Kidney glomerular epithelial cell (primary cell): Measurements from ENCODE around the gene OLA1.
A peak's percentile ranks its signal among the peaks of the same experiment; 100 is the strongest.
"Not testable (repeated sequence)": the region's sequence is repeated elsewhere in the genome, so short reads cannot be mapped to it uniquely, and the experiment has no call there.

Experiments used
- DNase-seq: peaks from one replicate; lab custom pipeline; 2025; lab: John Stamatoyannopoulos, UW

The OLA1 gene

GRCh38 chr2:174248187-174248997 lies at the start of gene OLA1:
OLA1 (minus strand) TSS chr2:174248532; CDS start chr2:174246815, 1,717 bp downstream.
- DNase-seq, result peak; percentile 89

DNA sequence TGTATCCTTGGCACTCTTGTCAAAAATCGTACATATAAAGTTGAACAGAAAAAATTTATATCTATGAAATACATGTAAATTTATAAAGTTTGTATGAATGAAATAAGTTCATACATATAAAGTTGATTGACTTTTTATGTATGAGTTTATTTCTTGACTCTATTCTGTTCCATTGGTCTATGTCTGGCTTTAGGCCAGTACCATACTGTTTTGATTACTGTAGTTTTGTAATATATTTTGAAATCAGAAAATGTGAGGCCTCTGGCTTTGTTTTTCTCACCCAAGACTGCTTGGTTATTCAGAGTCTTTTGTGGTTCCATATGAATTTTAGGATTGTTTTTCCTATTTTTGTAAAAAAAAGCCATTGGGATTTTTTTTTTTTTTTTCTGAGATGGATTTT lies 44.6 kb upstream of the OLA1 start:
- no peak for DNase-seq

DNA sequence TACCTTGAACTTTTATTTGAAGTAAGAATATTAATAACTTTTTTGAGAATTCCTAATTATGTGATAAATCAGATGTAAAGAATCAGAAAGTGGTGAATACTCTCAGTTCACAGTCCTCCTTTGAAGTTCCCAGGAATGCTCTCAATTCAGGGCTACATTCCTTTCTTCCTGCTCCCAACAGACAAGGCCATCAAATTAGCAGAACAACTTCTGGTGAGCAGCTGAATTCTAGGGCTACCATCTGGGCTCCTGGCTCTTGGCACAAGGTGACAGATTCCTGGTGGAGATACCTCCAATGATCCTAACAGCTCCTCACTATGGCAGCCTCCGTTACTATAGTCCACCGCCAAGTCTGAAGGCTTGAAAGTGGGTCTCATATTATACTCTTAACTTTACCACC lies 37.8 kb upstream of the OLA1 start:
- no peak for DNase-seq

DNA sequence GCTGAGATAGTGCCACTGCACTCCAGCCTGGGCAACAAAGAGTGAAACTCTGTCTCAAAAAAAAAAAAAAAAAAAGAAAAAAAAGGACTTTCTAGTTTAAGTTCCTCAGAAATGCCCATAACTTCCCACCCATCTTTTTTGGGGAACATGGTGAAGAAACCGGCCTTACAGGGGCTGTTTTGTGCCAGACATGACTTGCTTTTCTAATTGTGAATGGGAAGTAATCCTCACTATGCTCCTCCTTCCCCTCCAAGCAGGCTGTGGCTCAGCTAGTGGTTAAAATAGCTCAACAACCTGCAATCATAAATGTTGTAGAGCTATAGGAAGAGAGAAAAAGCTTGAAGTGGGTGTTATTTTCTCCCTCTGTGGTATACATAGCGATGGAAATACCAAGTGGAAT lies 34.1 kb upstream of the OLA1 start:
- no peak for DNase-seq

- no peak for DNase-seq
Observed at GRCh38 chr2:174281736-174282135, 33.4 kb upstream of the OLA1 start.

GRCh38 chr2:174280596-174280995 lies 32.3 kb upstream of the OLA1 start:
- DNase-seq, result no peak

DNA sequence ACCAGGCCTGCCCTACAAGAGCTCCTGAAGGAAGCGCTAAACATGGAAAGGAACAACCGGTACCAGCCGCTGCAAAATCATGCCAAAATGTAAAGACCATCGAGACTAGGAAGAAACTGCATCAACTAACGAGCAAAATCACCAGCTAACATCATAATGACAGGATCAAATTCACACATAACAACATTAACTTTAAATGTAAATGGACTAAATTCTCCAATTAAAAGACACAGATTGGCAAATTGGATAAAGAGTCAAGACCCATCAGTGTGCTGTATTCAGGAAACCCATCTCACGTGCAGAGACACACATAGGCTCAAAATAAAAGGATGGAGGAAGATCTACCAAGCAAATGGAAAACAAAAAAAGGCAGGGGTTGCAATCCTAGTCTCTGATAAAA lies 21.9 kb upstream of the OLA1 start:
- not testable (repeated sequence) for DNase-seq

DNA sequence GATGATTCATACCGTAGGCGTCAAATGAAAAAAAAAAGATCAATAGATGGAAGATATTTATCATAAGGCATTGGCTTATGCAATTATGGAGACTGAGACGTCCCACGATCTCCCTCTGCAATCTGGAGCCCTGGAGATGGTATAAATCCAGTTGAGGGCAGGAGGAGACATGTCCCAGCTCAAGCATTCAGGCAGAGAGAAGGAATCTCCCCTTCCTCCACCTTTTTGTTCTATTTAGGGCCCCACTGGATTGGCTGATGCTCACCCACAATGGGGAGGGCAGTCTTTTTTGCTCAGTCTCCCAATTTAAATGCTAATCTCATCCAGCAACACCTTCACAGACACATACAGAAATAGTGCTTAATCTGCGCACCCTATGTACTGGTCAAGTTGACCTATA lies 18.0 kb upstream of the OLA1 start:
- no peak for DNase-seq

DNA sequence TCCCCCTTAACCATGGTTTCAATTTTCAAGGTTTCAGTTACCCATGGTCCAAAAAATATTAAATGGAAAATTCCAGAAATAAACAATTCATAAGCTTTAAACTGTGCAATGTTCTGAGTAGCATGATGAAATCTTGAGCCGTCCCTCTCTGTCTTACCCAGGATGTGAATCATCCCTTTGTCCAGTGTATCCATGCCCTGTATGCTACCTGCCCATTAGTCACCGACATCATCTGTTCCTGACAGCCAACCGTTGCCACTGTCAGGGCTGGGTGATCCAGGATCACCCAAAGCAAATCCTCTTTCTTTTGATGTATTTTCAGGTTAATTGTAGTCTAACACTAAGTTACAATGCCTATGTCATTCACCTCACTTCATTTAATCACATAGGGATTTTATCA lies 15.7 kb upstream of the OLA1 start:
- peak; percentile 96 for DNase-seq

GRCh38 chr2:174259981-174260380 lies 11.6 kb upstream of the OLA1 start:
- no peak for DNase-seq

- DNase-seq, result no peak
Observed at GRCh38 chr2:174254267-174254666, 5.9 kb upstream of the OLA1 start.

GRCh38 chr2:174248998-174249592 lies 763 bp upstream of the OLA1 start:
- DNase-seq, result no peak

- no peak for DNase-seq
Observed at GRCh38 chr2:174247474-174248186, 702 bp downstream of the OLA1 start.

DNA sequence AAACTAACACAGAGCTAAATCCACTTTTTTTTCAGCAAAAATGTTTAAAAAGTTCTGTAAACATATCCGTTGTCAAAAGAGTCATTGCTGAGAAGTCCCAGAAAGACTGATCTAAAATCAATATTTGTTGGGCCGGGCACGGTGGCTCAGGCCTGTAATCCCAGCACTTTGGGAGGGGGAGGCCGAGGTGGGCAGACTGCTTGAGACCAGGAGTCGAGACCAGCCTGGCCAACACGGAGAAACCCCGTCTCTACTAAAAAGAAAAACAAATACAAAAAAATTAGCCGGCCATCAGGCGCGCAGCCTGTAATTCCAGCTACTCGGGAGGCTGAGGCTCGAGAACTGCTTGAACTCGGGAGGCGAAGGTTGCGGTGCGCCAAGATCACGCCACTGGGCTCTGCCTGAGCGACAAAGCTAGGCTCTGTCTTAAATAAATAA lies 1.4 kb downstream of the OLA1 start:
- no peak for DNase-seq

DNA sequence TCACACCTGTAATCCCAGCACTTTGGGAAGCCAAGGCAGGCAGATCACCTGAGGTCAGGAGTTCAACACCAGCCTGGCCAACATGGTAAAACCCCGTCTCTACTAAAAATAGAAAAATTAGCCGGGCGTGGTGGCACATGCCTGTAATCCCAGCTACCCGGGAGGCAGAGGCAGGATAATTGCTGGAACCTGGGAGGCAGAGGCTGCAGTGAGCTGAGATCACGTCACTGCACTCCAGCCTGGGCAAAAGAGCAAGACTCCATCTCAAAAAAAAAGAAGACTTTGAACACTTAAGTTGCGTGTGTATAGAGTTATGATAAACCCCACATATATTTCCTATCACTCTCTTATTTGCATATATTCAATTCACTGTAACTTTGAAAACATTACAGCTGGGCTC lies 2.7 kb downstream of the OLA1 start:
- DNase-seq, result not testable (repeated sequence)

GRCh38 chr2:174245065-174245464 lies 3.3 kb downstream of the OLA1 start:
- DNase-seq, result no peak

DNA sequence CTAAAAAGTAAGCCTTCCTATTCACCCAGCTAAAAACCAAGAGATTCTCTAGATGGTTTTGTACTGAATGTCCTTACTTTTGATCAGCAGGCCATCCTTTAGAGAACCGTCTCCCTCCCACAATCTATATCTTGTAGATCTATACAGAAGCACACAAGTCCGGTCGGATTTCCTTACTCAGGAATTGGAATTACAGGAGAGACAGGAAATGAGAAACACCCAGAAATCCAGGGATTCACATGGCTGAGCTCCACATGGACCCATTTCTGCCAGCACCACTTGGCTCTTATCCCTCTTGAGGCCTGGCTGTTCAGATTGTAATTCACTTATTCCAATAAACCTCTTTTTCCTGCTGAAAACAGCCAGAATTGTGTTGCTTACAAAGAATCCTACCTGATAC lies 4.5 kb downstream of the OLA1 start:
- DNase-seq, result no peak

GRCh38 chr2:174240097-174240496 lies 8.2 kb downstream of the OLA1 start:
- no peak for DNase-seq

- DNase-seq, result no peak
Observed at GRCh38 chr2:174236429-174236828, 11.9 kb downstream of the OLA1 start.

- DNase-seq, result no peak
Observed at GRCh38 chr2:174235680-174236079, 12.7 kb downstream of the OLA1 start.

- no peak for DNase-seq
Observed at GRCh38 chr2:174233771-174234275, 14.5 kb downstream of the OLA1 start.

DNA sequence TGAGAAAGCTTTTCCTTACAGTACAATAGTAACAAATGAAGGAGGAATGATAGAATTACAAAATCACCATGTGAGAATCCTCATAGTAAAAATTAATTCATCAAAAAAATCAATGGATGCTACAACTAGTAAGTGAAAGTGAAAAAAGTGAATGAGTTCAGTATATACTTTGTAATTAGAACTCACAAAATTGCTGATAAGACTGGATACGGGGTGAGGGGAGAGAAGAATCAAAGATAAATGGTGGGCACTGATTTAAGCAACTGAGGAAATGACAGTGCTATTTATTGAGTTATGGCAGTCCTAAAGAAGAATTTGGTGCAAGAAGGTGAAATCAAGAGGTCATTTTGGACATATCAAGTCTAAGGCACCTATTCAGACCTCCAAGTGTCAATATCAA lies 20.6 kb downstream of the OLA1 start:
- DNase-seq, result no peak
